ENCODE data around the gene CASZ1.

DNA sequence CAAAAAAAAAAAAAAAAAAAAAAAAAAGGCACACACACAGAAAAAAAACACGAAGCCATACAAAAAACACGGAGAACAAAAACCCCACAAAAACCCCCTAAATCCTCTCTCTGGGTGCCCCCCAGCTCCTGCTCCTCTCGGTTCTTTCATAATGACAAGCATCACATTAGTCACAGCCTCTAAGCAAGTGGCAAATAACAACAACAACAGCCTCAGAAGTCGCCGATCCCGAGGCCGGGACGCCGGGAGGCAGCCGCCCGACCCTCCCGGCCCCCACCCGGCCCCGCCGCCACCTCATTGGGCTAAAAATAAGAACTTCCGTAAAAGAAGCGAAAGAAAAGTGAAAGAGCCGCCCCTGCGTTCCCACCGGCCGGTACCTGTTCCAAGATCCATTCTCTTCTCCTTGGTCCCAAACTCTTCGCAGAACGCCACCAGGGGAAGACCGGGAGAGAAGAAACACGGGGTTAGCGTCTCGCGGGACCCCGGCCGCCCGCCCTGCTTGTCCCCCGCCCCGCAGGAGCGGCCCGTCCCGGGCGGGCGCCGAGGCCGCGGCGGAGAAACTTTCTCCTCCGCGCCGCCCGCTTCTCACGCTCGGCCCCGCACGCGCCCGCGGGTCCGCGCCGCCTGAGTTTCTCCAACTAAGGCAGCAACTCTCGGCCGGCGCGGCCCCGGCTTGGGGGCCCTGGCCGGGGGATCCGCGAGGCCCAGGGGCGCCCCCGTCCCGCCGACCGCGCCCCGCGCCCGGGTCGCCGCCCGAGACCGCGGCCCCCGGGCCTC is 102.8 kb downstream of the CASZ1 start:
- no peak for TF ChIP-seq POLR2AphosphoS5 (IDR thresholded peaks at IDR 0.05)
- no peak for TF ChIP-seq CTCF (IDR thresholded peaks at IDR 0.05)
- TF ChIP-seq POLR2A (IDR thresholded peaks at IDR 0.05) = no peak

Measured in stomach (tissue), 4 donors.